ENCODE results near the gene SMIM43. TPM values are rescaled to one million over a fixed set of nuclear protein-coding genes. Genes with fewer than 3 reads are reported as not detected.

Gene SMIM43
- total RNA-seq: not detected

DNA sequence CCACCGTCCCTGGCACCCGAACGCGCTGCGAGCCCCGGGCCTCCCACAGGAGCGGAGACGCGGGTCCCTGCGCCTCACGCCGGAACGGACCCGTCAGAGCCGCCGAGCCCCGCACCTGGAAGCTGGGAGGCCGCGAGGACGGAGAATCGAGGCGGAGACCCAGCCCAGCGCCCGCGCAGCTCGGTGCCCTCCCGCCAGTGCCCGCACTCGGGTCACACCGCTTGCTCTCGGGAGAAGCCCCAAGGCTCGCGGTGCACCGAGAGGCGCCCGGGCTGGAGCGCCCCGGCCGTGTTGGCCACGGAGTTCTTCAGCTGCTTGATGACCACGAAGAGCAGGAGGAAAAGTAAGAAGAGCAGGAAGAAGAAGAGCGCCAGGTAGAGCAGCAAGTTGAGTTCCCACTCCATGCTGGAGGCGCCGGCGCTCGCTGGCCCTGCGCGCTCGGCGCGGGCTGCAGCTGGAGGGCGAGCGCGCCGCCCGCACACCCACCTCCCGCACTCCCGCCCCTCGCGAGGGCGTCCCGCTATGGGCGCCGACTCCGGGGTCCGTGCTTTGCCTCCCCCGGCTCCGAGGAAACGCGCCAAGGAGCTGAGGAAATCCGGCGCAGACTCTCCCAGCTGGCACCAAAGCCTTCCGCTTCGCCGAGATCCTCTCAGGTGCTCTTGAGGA, at the start of gene SMIM43:
Gene SMIM43, minus strand, starts transcription at position 463 of the 666 bp plus-strand sequence. Its CDS starts 59 bp downstream, at position 404.
- ChIA-PET POLR2A (interaction anchor here (0.6 kb wide), 1 partner anchor 21 kb away, joined by 3 read pairs; no protein-coding TSS in a partner anchor), CTCF (no interaction called here)

DNA sequence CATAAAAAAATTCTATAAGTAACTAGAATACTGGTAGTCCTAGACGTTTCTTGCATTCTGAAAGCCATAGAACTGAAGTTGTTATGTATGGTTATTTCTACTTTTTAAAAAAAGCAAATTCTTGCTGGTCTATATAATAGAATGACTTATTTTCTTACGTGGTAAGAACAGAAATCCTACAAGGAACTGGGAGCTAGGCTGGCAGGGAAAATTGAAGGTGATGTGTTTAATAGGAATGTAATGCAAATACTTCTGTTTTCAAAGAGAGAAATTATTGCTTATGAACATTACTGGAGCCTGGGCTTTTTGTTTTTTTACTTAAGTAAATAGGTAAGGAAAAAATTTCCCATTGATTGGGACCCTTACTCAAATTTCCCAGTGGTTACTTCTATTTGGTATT, 49.8 kb upstream of the SMIM43 start:
- CTCF ChIA-PET: no interaction called here
- POLR2A ChIA-PET: no interaction called here

DNA sequence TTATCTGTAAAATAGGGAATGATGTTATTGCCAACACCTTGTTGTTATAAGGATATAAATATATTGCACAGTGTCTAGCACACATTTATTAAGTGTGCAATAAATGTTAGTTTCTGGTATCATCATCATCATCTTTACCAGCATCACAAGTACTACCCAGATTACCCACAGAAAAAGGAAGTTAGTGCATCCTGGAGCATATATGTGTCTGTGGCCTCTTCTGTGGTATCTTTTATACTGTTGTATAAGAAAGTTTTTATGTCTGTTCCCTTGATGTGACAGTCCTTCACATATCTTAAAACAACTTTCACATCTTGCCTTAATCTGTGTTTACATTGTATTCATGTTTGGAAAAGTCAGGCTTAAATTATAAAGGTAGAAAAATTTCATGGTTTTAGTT, 46.2 kb upstream of the SMIM43 start:
- CTCF ChIA-PET: no interaction called here

DNA sequence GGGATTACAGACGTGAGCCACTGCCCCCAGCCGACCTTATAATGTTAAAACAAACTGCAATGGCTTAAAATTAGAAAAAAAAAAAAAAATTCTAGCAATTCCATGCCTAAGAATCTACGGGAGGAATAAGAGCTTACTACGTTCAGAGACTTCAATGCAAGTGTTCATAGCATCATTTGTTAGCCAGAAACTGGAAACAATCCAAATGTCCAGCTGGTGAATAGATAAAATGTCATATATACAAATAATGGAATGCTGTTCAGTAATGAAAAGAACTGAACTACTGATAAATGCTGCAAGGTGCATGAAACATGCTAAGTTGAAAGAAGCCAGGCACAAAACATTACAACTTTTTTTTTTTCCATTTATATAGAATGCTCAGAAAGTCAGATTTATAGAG, 41.4 kb upstream of the SMIM43 start:
- ChIA-PET POLR2A (no interaction called here), CTCF (no interaction called here)

More for the DNA sequence above, 46.2 kb upstream of the SMIM43 start:
- POLR2A ChIA-PET: no interaction called here

DNA sequence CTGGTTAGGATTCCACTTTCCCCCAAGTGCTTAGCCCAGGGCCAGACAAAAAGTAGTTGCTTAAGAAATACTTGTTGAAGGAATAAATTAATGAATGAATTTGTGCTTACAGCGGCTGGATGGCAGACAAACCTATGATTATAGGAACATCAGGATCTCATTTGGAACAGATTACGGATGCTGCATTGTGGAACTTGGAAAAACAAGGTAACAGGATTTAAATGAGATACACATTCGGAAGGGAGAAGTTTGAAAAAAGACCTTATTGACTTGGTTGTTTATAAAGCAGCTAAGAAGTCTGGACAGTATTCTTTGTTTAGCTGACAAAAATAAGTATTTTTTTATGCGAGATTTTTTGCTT, 36.7 kb upstream of the SMIM43 start:
- CTCF ChIA-PET: interaction anchor here (1.0 to 1.1 kb wide), 2 partner anchors 22 to 105 kb away, joined by 3 to 4 read pairs; partner anchors contain the start of genes ANXA5 and CCNA2

DNA sequence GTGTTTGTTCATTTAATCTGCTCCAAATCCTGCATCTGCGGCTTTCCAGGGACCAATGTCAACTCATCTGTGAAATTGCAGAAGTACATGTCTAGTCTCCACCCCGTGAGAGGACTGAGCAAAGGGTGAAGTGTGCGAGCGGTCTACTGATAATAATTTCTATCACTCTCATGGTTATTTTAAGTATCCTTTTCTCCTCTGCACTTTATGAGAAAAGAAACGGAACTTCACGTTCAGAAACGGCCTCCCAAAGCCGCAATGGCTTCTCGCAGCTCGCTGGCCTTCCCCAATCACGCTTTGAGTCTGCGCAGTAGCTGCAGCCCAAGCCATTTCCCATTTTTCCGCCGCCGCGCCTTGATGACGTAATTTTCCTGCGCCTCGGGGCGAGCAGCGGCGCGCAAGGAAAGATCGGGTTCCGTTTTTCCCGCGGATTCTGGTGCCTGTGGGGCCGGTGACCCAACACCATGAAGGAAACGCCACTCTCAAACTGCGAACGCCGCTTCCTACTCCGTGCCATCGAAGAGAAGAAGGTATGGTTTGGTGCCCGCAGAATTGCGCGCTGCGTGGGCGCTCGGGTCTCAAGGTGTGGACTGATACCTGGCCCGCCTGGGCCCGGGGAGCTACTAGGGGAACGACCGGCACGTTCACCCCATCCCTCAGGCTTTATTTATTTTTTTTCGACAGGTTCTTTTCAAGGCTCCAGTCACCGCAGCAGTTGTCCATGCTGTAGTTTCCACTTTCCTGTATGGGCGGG, 36.2 kb upstream of the SMIM43 start, which contains the start of gene EXOSC9:
Gene EXOSC9, plus strand, starts transcription at position 363 of the 754 bp plus-strand sequence. Its CDS starts 102 bp downstream, at position 465.
- ChIA-PET CTCF (interaction anchor here (1.0 to 1.1 kb wide), 2 partner anchors 23 to 104 kb away, joined by 3 to 4 read pairs; partner anchors contain the start of genes ANXA5 and CCNA2), POLR2A (interaction anchor here (0.5 to 0.9 kb wide), 5 partner anchors 21 to 954 kb away, joined by 3 to 4 read pairs (median 3); partner anchors contain the start of gene ANXA5)

More for the DNA sequence above, 36.7 kb upstream of the SMIM43 start:
- POLR2A ChIA-PET: interaction anchor here (0.5 to 0.6 kb wide), 3 partner anchors 68 to 318 kb away, joined by 3 to 4 read pairs (median 3); partner anchors contain the start of gene ANXA5

DNA sequence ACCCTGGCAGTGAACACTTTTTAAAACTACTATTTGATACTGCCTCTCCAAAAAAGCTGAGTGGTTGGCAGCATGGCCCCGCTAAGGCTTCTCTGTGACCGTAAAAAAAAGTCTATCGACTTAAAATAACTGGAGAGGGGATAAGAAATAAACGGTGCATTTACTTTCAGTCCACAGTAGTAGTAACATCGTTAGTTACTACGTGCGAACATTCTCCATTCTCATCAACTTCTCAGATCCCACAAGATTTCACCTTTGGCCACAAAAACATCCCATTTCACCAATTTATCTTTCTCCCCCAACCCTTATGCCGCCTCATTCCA, 35.6 kb upstream of the SMIM43 start:
- CTCF ChIA-PET: interaction anchor here (1.1 kb wide), 1 partner anchor 104 kb away, joined by 4 read pairs; the partner anchor contains the start of gene ANXA5
- POLR2A ChIA-PET: interaction anchor here (0.6 to 0.9 kb wide), 2 partner anchors 22 to 953 kb away, joined by 3 read pairs; no protein-coding TSS in a partner anchor

DNA sequence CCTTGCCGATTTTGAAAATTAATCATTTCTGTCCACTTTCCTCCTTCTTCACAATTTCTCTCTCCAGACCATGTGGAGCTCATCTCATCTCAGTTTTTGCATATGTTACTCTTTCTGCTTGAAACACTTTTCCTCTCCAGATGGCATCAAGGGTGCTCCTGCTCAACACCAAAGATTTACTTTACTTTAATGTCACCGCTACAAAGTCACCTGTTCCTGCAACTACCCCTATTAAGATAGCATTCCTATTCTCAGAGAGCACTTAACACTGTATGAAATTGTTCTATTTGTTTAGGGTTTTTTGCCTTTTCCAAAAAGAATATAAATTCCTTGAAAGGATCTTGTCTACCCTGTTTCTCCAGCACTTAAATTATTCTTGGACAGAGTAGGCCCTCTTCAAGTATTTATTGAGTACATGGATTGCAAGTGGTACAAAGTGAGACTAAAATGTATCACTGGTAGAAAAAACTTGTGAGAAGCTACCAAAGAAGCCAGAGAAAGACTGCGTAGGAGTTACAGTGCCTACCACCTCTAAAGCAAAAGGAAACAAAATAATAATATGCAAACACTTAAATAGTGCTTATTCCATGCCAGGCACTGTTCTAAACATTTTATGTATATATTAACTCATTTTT, 35.0 kb upstream of the SMIM43 start:
- ChIA-PET CTCF (interaction anchor here (1.1 kb wide), 1 partner anchor 33 kb away, joined by 3 read pairs; no protein-coding TSS in a partner anchor), POLR2A (interaction anchor here (0.9 kb wide), 1 partner anchor 23 kb away, joined by 3 read pairs; no protein-coding TSS in a partner anchor)

DNA sequence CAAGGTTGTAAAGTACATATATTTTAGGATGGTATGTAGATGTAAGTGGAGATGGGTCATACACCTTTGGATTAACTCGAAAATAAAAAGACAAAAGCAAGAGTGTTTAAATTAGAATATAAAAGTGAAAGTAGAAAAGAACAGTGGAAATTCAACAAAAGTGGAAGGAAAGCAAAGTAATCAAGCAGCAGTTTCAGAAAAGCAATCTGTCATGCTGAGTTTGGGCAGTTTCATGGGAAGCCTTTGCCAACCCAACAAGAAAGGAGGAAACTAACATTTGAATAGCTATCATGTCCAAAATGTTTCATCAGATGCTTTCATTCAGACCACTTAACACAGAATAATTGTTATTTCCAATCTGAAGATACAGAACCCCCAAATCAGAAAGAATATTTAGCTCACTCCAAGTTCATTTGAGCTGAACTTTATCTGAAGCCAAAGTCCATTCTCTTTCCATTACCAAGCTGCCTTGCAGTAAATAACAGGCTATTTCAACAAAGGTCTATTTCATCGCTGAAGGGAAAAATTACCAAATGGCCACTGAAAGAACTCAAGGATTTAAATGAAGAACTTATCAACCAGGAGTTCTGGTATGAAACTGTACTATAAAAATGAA, 34.4 kb upstream of the SMIM43 start:
- ChIA-PET POLR2A (no interaction called here), CTCF (interaction anchor here (1.1 kb wide), 1 partner anchor 33 kb away, joined by 3 read pairs; no protein-coding TSS in a partner anchor)

DNA sequence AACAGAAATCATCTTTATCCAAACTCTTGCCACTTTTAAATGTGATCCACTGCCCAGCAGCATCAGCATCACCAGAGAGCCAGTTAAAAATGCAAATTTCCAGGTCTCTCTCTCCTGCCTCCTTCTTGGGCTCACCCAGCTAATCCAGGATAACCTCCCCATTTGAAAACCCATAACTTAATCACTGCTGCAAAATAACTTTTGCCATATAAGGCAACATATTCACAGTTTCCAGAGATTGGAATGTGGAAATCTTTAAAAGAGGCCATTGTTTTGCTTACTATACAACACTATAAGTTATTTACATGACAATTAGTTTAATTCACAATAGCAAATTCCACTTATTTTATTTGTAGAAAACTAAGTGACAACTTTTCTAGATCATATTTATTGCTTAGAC, 31.3 kb upstream of the SMIM43 start:
- ChIA-PET POLR2A (interaction anchor here (0.7 kb wide), 1 partner anchor 64 kb away, joined by 4 read pairs; no protein-coding TSS in a partner anchor), CTCF (no interaction called here)

DNA sequence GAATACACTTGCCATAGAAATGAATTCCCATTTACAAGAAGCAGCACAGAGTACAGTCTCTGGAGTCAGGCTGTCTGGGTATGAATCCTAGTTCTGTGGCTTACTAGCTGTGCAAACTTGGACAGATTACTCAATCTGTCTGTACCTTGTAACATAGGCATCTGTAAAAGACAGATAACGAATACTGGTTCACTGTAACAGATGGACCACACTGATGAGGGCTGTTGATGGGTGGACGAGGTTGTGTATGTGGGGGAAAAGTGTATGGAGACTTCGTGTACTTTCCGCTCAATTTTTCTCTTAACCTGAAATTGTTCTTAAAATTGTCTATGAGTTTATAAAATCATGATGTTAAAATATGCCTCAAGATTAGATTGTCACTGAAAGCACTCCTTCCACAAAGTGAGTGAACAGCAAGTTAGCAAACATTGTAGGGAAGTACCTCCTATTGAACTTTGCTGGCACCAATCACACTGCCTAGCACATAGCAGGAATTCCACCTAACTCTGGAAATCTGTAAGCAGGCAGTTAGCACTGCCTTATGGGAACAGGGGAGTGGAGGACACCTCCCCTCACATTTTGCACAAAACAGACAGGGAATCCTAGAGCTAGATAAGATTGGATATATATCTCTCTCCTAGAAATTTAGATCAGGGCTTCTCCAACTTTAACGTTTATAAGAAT, 29.7 kb upstream of the SMIM43 start:
- ChIA-PET CTCF (no interaction called here), POLR2A (interaction anchor here (1.0 kb wide), 1 partner anchor 18 kb away, joined by 3 read pairs; no protein-coding TSS in a partner anchor)

DNA sequence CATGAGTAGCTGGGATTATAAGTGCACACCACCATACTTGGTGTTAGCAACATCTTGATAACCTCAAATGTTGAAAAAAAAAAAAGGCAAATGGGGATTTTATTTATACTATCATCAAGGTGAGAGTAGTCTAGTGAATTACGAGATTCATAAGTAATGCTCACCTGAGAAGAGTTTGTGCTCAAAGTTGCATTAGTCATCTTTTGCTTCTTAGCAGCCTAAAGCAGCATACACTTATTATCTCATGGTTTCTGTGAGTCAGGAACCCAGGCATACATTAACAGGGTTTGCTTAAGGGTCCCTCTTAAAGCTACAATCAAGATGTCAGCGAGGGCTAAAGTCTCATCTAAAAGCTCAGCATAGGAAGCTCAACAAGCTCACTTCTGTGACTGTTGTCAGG, 28.0 kb upstream of the SMIM43 start:
- POLR2A ChIA-PET: no interaction called here
- CTCF ChIA-PET: no interaction called here

DNA sequence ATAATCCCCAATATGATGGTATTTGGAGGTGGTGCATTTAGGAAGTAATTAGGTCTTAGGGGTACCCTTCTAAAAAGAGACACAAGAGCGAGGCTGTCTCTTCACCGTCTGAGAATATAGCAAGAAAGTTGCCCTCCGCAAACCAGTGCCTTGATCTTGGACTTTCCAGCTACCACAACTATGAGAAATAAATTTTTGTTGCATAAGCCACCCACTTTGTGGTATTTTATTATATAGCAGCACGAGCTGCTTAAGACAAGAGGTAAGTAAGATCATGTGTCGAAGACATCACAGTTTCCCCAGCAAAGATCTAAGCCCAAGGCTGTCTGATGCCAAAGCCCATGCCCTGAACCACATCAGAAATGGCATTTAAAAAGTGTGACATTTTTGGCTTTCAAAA, 26.5 kb upstream of the SMIM43 start:
- ChIA-PET POLR2A (no interaction called here), CTCF (no interaction called here)

DNA sequence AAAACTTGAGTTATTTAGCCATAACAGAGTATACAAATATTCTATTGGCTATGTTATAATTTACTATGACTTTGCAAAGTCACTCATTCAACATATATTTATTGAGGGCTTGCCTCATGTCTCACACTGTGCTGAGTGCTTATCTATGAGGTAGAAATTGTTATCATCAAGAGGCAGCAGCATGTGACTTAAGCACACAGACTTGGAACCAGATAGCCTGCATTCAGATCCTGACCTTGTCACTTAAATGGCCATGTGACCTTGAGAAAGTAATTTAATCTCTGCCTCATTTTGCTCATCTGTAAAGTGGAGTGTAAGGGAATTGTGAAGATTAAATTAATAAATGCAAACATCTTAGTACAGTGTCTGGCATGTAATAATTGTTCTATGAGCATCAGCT, 26.0 kb upstream of the SMIM43 start:
- POLR2A ChIA-PET: no interaction called here
- CTCF ChIA-PET: no interaction called here

DNA sequence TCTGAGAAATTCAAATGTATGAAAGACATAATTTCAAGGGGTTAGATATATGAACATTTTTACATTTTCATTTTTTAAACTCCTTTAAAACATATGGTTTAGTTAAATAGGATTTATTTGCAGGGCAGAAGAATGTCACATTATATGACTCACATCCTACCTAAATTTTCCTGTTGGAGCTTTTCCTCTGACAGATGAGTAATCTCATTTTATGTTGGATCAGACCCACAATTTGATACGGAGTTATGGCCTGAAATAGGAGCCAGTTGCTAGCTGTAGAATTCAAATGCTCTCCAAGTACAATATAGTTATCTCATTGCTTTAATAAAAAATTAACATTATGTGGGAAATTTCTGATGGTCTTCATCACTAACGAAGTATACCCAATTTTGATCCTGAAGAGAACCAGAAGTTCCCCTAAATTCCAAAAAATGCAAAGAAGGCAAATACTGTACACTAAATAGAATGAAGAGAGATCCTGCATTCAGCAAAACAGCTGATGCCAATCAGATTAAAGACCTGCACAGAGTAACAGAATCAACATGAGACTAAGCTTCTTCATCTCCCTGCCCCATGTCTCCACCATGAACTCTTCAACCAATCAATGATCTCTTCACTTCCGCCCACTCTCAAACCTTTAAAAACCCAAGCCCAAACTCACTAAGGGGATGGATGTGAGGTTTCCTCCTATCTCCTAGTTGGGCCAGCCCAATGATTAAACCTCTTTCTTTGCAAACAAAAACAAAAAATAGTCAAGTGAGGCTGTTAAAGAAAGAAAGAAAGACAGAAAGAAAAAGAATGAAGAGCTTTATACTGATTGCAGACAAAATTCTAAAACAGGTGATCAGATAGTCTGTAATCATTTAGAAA, 25.2 kb upstream of the SMIM43 start:
- ChIA-PET POLR2A (no interaction called here), CTCF (no interaction called here)

DNA sequence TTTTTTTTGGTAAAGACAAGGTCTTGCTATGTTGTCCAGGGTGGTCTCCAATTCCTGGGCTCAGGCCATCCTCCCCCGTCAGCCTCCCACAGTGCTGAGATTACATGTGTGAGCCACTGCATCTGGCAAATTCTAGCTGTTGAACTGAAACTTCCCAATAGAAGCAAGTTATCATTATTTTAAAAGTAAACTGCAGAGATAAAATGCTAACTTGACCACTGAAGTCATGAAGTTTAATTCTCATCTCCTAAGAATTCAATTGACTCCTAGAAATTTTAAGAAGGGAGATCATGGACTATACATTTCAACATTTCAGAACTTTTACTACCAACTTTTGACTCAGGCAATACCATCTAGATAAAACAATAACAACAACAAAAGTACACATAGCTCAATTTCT, 24.5 kb upstream of the SMIM43 start:
- ChIA-PET CTCF (no interaction called here), POLR2A (no interaction called here)

DNA sequence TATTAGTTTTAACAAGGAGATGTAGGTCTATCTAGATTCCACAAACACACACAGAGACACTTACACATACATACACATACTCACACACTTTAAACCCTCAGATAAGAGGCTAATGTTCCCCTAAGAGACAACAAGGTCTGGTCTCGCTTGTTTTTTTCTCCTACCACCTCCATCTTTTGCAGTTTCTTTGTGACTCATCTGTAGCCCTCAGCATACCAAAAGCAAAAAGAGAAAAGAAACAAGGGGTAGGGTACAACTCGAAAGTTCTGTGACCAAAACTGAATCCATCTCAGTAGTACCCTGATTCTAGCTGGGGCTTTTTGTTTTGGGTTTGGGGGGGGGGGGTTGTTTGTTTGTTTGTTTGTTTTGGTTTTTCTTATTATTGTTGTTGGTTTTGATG, 23.9 kb upstream of the SMIM43 start:
- ChIA-PET CTCF (no interaction called here), POLR2A (no interaction called here)

DNA sequence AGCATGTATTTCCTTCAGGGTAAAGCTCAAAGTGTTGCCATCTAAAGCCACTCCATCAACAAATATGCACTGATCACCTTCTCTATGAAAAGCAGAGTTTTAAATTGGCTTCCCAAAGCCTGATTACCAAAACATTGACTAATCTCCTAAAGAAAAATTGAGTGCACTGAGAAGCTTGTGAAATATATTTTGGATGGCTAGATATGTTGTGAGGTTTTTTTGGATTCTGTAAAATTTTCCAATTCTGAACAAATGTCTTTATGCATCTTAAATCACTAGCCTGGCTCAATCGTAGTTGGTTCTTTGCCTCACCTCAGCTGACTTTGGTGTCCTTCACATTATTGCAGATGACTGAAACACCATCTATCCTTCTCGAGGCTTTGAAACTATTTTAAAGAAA, 21.3 kb upstream of the SMIM43 start:
- POLR2A ChIA-PET: no interaction called here
- CTCF ChIA-PET: interaction anchor here (0.6 kb wide), 1 partner anchor 66 kb away, joined by 3 read pairs; no protein-coding TSS in a partner anchor

Measured in activated CD8-positive, alpha-beta memory T cell treated with anti-CD3 and anti-CD28 coated beads for 36 hours (primary cell).